Middle frontal gyrus (tissue), 1 donor: Measurements from ENCODE around the gene GPR52.
"Not testable (repeated sequence)": the region's sequence is repeated elsewhere in the genome, so short reads cannot be mapped to it uniquely, and the experiment has no call there.

Experiments used
- DNase-seq: peaks from one replicate; pipeline ENCODE4 v3.0.0-alpha.2; 2015; ENCODE audit warnings: low spot score; ENCODE audit errors: extremely low spot score

Gene GPR52

GRCh38 chr1:174447866-174448530, at the start of gene GPR52:
Gene GPR52 (plus strand): TSS chr1:174447964. CDS start chr1:174448112, 148 bp downstream.
- no peak for DNase-seq

- no peak for DNase-seq
Observed at GRCh38 chr1:174398246-174398645, 49.5 kb upstream of the GPR52 start.

- no peak for DNase-seq
Observed at GRCh38 chr1:174399211-174399610, 48.6 kb upstream of the GPR52 start.

- DNase-seq: no peak
Observed at GRCh38 chr1:174401075-174401474, 46.7 kb upstream of the GPR52 start.

GRCh38 chr1:174405219-174405618, 42.5 kb upstream of the GPR52 start:
- no peak for DNase-seq

GRCh38 chr1:174406421-174406820, 41.3 kb upstream of the GPR52 start:
- no peak for DNase-seq

GRCh38 chr1:174407665-174408064, 40.1 kb upstream of the GPR52 start:
- DNase-seq: no peak

GRCh38 chr1:174408146-174408545, 39.6 kb upstream of the GPR52 start:
- no peak for DNase-seq

- not testable (repeated sequence) for DNase-seq
Observed at GRCh38 chr1:174409801-174410200, 38.0 kb upstream of the GPR52 start.

- DNase-seq: no peak
Observed at GRCh38 chr1:174413632-174414031, 34.1 kb upstream of the GPR52 start.

GRCh38 chr1:174414203-174414602, 33.6 kb upstream of the GPR52 start:
- no peak for DNase-seq

GRCh38 chr1:174415506-174415905, 32.3 kb upstream of the GPR52 start:
- DNase-seq: no peak

GRCh38 chr1:174417921-174418320, 29.8 kb upstream of the GPR52 start:
- no peak for DNase-seq

GRCh38 chr1:174425121-174425520, 22.6 kb upstream of the GPR52 start:
- no peak for DNase-seq

- no peak for DNase-seq
Observed at GRCh38 chr1:174426153-174426552, 21.6 kb upstream of the GPR52 start.

GRCh38 chr1:174428033-174428432, 19.7 kb upstream of the GPR52 start:
- no peak for DNase-seq

- DNase-seq: no peak
Observed at GRCh38 chr1:174428739-174429138, 19.0 kb upstream of the GPR52 start.

- peak; percentile 17 for DNase-seq
Observed at GRCh38 chr1:174433451-174433850, 14.3 kb upstream of the GPR52 start.

GRCh38 chr1:174445351-174445750, 2.4 kb upstream of the GPR52 start:
- DNase-seq: no peak

- no peak for DNase-seq
Observed at GRCh38 chr1:174445817-174446216, 1.9 kb upstream of the GPR52 start.

GRCh38 chr1:174448531-174448883, 743 bp downstream of the GPR52 start:
- DNase-seq: no peak

- no peak for DNase-seq
Observed at GRCh38 chr1:174448974-174449373, 1.2 kb downstream of the GPR52 start.

- DNase-seq: no peak
Observed at GRCh38 chr1:174451408-174451807, 3.6 kb downstream of the GPR52 start.

- no peak for DNase-seq
Observed at GRCh38 chr1:174465855-174466254, 18.1 kb downstream of the GPR52 start.
